ENCODE data around the gene PAOX. TPM values are rescaled to one million over a fixed set of nuclear protein-coding genes. Genes with fewer than 3 reads are reported as not detected.
A peak's percentile ranks its signal among the peaks of the same experiment; 100 is the strongest.

Gene PAOX
- 0.49 and 0.52 TPM in 2 replicates for total RNA-seq (2016; rRNA removed; fragmentation: Illumina TruSeq; extraction: Trizol)
- total RNA-seq (2016; cell fraction: cytosol; rRNA removed; fragmentation: Illumina TruSeq; extraction: Trizol; ENCODE audit: low read depth): not detected in 2 replicates
- 0.49 and 0.54 TPM in 2 replicates for total RNA-seq (2016; cell fraction: insoluble cytoplasmic fraction; rRNA removed; fragmentation: Illumina TruSeq; extraction: Trizol)
- total RNA-seq (2016; cell fraction: membrane; rRNA removed; fragmentation: Illumina TruSeq; extraction: Trizol): 0.12 TPM in 1 of 2 replicates, not detected in the other
- 0.41 and 0.78 TPM in 2 replicates for total RNA-seq (2016; cell fraction: nucleus; rRNA removed; fragmentation: Illumina TruSeq; extraction: Trizol)
- 0.77 and 1.1 TPM in 2 replicates for polyA plus RNA-seq (2011; rRNA removed)
- 0.56 and 0.72 TPM in 2 replicates for polyA plus RNA-seq (2011; cell fraction: cytosol; rRNA removed)
- 3.9 and 4.7 TPM in 2 replicates for polyA plus RNA-seq (2011; cell fraction: nucleus; rRNA removed)
- polyA plus RNA-seq (2012): 1.2 and 1.4 TPM in 2 replicates
- polyA plus RNA-seq (2016; cell fraction: cytosol; fragmentation: Illumina TruSeq; extraction: Trizol; ENCODE audit: low read depth): 0.16 TPM in 2 replicates
- polyA plus RNA-seq (2016; cell fraction: insoluble cytoplasmic fraction; fragmentation: Illumina TruSeq; extraction: Trizol; ENCODE audit: low read depth): 0.50 and 0.56 TPM in 2 replicates
- polyA plus RNA-seq (2016; cell fraction: membrane; fragmentation: Illumina TruSeq; extraction: Trizol; ENCODE audit: low read depth): 0.11 TPM in 1 of 2 replicates, not detected in the other
- 2.0 and 2.2 TPM in 2 replicates for polyA plus RNA-seq (2016; cell fraction: nucleus; fragmentation: Illumina TruSeq; extraction: Trizol; ENCODE audit: insufficient read depth, low read depth)
- polyA minus RNA-seq (2011; rRNA and poly(A)+ RNA removed; ENCODE audit: low replicate concordance): 1.7 TPM in 1 of 2 replicates, not detected in the other
- polyA minus RNA-seq (2011; cell fraction: cytosol; rRNA and poly(A)+ RNA removed): not detected in 2 replicates
- polyA minus RNA-seq (2011; cell fraction: nucleus; rRNA and poly(A)+ RNA removed): 0.99 and 1.2 TPM in 2 replicates
- Bru-seq, nascent RNA: percentile 37 among the genes with signal in this experiment
- BruChase-seq, experiment 1, labeled RNA remaining after a 6-hour chase: percentile 34 among the genes with signal in this experiment
- BruChase-seq, experiment 2, labeled RNA remaining after a 2-hour chase: percentile 35 among the genes with signal in this experiment
- long read RNA-seq, experiment 1: 0 reads
- long read RNA-seq, experiment 2, partial matches to known transcripts: 0 of 1 reads
- long read RNA-seq, experiment 2, other reads (novel, unspliced or antisense): 0 of 1 reads

DNA sequence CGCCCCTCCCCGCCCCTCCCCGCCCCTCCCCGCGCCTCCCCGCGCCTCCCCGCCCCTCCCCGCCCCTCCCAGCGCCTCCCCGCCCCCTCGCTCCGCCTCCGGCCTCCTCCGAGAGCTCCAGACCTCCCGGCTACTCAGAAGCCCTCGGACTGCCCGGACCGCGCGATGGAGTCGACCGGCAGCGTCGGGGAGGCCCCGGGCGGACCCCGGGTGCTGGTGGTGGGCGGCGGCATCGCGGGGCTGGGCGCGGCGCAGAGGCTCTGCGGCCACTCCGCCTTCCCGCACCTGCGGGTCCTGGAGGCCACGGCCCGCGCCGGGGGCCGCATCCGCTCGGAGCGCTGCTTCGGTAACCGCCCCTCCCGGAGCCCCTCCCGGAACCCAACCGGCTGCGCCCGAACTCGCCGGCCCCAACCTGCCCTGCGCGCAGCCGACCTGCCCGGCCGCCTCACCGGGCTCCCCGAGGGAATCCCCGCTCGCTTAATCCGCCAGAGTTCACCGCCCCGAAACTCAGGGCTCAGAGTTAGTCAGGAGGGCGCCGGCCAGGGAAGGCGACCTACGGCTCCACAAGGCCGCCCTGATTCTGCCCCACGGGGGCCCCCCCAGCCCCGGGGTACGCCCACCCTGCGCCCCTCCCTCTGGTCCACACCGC is at the start of gene PAOX:
Gene PAOX, plus strand, starts transcription at position 111 of the 649 bp plus-strand sequence. Its CDS starts 55 bp downstream, at position 166.
- ATAC-seq (peak; percentile 40), FAIRE-seq (no peak), DNase-seq (ENCODE audit: low spot score) (no peak)
- Histone ChIP-seq H2AFZ (ENCODE audit: low read length) (no peak within 1 kb of the TSS), H3K27me3 (ENCODE audit: control insufficient read depth in 1 of 2, insufficient read depth in 2 of 2, low read length in 2 of 2) (peaks cover 0 to 3% of the 10 kb centered on the region in 2 experiments; a peak in 2 of 5 replicates), H3K27ac (ENCODE audit: extremely low read length, insufficient read depth, low read length) (peak within 1 kb of the TSS; percentile 82), H3K4me2 (ENCODE audit: low read depth, low read length) (peak within 1 kb of the TSS; percentile 93), H3K4me3 (replicated peaks in 1 of 3; ENCODE audit: insufficient read depth in 1 of 3, low read depth in 2 of 3, low read length in 3 of 3) (peak within 1 kb of the TSS; percentile 56 to 86 (median 72)), H3K36me3 (replicated peaks in 1 of 2; ENCODE audit: control insufficient read depth in 1 of 2, insufficient read depth in 2 of 2, low read length in 2 of 2) (no peaks in the 10 kb centered on the region), H3K9me3 (ENCODE audit: low read length) (no peaks in the 10 kb centered on the region), H3K9ac (ENCODE audit: insufficient read depth, low read depth, low read length) (peak within 1 kb of the TSS; percentile 79), H3K79me2 (ENCODE audit: insufficient read depth, low read length) (no peaks in the 10 kb centered on the region), H3K4me1 (ENCODE audit: insufficient read depth, low read length) (peaks cover 20% of the 10 kb centered on the region), H4K20me1 (ENCODE audit: insufficient read depth, low read length) (no peaks in the 10 kb centered on the region)
- ChIA-PET POLR2A (interaction anchor here (1.9 to 4.6 kb wide), 5 partner anchors 16 to 50 kb away, joined by 5 to 78 read pairs (median 21); partner anchors contain the start of genes FUOM, MTG1 and PRAP1), CTCF (ENCODE audit: low intra/inter-chr PET ratio, low total read pairs) (no interaction called here)
- BruUV-seq (replicated peaks): no TSS peak
- TF ChIP-seq, protein P1, sequence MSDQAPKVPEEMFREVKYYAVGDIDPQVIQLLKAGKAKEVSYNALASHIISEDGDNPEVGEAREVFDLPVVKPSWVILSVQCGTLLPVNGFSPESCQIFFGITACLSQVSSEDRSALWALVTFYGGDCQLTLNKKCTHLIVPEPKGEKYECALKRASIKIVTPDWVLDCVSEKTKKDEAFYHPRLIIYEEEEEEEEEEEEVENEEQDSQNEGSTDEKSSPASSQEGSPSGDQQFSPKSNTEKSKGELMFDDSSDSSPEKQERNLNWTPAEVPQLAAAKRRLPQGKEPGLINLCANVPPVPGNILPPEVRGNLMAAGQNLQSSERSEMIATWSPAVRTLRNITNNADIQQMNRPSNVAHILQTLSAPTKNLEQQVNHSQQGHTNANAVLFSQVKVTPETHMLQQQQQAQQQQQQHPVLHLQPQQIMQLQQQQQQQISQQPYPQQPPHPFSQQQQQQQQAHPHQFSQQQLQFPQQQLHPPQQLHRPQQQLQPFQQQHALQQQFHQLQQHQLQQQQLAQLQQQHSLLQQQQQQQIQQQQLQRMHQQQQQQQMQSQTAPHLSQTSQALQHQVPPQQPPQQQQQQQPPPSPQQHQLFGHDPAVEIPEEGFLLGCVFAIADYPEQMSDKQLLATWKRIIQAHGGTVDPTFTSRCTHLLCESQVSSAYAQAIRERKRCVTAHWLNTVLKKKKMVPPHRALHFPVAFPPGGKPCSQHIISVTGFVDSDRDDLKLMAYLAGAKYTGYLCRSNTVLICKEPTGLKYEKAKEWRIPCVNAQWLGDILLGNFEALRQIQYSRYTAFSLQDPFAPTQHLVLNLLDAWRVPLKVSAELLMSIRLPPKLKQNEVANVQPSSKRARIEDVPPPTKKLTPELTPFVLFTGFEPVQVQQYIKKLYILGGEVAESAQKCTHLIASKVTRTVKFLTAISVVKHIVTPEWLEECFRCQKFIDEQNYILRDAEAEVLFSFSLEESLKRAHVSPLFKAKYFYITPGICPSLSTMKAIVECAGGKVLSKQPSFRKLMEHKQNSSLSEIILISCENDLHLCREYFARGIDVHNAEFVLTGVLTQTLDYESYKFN (CRISPR knock-in tag; conservative IDR thresholded peaks at IDR 0.05): no peak
- TF ChIP-seq FOSL1 (CRISPR knock-in tag; IDR thresholded peaks at IDR 0.05; ENCODE audit: borderline replicate concordance) (no peak), ZNF335 (CRISPR knock-in tag; IDR thresholded peaks at IDR 0.05) (no peak), ZNF672 (CRISPR knock-in tag; IDR thresholded peaks at IDR 0.05) (no peak), ZNF274 (CRISPR knock-in tag; IDR thresholded peaks at IDR 0.05) (no peak), ZNF761 (CRISPR knock-in tag; conservative IDR thresholded peaks at IDR 0.05) (no peak)
- in situ Hi-C loops (cut with HindIII; ENCODE audit: extremely low pct_ligation_motif_present, low pct_unique_long_range_greater_than_20kb): no loop called here
- intact Hi-C loops (cut with micrococcal nuclease; ENCODE audit: unreplicated experiment): loop anchor here (10.0 kb wide), 1 partner anchor 54 kb away; no protein-coding TSS in a partner anchor
- 67% methylated on average over 52 of the region's 78 CpGs for WGBS (ENCODE audit: low lambda C conversion rate)

Data from HepG2 (cell line).